ENCODE measurements around the gene TRIP13. TPM values are rescaled to one million over a fixed set of nuclear protein-coding genes. Genes with fewer than 3 reads are reported as not detected.

Gene TRIP13
- total RNA-seq, 4 donors from 2014 or later: 1.2 to 8.3 (median 3.5) TPM

DNA sequence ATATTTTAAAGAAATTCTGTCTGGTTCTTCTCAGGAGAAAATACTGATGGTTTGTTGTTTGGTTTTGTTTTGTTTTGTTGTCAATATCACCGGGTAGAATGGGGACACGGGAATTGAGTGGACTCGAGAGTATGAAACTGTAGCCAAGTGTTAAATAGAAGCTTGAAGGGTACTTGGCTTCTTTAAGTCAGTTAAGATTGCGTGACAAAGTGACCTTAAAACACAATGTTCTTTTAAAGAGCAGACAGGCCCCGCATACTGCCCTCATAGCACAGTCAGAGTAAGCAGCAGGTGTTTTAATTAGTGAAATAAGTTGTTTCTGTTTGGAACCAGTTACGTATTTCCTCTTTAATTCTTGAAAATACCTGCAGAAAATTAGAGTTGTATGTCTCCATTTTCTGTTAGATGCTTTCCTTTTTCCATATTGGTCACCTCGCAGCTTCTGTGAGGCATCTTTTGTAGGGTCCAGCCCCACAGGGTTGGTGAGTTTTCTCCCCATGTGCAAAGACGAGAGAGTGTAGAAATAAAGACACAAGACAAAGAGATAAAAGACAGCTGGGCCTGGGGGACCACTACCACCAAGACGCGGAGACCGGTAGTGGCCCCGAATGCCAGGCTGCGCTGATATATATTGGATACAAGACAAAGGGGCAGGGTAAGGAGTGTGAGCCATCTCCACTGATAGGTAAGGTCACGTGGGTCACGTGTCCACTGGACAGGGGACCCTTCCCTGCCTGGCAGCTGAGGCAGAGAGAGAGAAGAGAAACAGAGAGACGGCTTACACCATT lies 9.6 kb downstream of the TRIP13 start:
- H3K36me3 ChIP-seq: no peaks in the 10 kb centered on the region
- no peak for DNase-seq
- no peaks in the 10 kb centered on the region for H3K4me1 ChIP-seq
- H3K27ac ChIP-seq: no peak overlapping the region
- H3K4me3 ChIP-seq: no peak overlapping the region
- TF ChIP-seq, protein P1, sequence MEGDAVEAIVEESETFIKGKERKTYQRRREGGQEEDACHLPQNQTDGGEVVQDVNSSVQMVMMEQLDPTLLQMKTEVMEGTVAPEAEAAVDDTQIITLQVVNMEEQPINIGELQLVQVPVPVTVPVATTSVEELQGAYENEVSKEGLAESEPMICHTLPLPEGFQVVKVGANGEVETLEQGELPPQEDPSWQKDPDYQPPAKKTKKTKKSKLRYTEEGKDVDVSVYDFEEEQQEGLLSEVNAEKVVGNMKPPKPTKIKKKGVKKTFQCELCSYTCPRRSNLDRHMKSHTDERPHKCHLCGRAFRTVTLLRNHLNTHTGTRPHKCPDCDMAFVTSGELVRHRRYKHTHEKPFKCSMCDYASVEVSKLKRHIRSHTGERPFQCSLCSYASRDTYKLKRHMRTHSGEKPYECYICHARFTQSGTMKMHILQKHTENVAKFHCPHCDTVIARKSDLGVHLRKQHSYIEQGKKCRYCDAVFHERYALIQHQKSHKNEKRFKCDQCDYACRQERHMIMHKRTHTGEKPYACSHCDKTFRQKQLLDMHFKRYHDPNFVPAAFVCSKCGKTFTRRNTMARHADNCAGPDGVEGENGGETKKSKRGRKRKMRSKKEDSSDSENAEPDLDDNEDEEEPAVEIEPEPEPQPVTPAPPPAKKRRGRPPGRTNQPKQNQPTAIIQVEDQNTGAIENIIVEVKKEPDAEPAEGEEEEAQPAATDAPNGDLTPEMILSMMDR (IDR thresholded peaks at IDR 0.05): no peak
- no peak for TF ChIP-seq POLR2A (IDR thresholded peaks at IDR 0.05)
- no peaks in the 10 kb centered on the region for H3K9me3 ChIP-seq
- H3K27me3 ChIP-seq: no peaks in the 10 kb centered on the region

DNA sequence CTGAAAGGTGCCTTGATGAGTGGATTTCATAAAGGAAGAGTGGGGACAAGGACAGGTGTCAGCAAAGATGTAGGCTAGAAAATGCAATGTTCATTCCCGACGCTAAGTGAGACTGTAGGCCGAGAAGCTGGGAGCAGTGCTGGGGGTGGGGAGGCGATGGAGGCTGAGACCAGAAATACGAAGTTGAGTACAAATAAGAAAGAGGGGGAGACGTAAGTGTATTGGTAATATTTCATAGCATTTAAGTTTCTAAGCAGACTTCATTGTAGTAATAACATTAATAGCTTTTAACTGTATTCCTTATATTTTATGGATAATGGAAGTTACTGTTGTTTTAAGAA lies 11.0 kb downstream of the TRIP13 start:
- no peak overlapping the region for H3K27ac ChIP-seq
- no peak for DNase-seq
- no peaks in the 10 kb centered on the region for H3K36me3 ChIP-seq
- H3K27me3 ChIP-seq: no peaks in the 10 kb centered on the region
- TF ChIP-seq, protein P1 (IDR thresholded peaks at IDR 0.05): no peak
- no peak for TF ChIP-seq POLR2A (IDR thresholded peaks at IDR 0.05)
- H3K9me3 ChIP-seq: no peaks in the 10 kb centered on the region
- H3K4me3 ChIP-seq: no peak overlapping the region
- H3K4me1 ChIP-seq: no peaks in the 10 kb centered on the region

DNA sequence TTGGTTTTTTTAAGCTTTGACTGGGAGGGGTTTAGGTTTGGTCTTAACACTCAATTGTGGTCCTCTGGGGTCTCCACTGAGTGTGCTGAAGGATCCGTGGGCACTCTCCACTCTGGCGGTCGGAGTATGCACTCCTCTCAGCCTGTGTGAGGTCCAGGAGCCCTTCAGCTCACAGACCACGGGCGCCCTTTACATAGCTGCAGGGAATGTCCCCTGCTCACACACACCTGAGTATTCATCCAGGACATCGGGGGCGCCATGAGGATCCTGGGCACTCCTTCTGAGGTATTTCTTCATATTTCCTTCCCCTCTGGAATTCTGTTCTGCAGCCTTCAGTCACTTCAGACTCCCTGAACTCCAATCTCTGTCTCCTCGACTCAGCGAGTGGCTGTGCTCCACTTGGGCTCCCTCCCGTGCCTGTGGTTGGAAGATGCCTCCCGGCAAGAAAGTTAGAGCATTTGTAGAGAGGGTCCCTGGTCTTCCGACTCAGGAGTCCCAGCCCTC lies 12.5 kb downstream of the TRIP13 start:
- Histone ChIP-seq H3K27me3 (no peaks in the 10 kb centered on the region), H3K36me3 (no peaks in the 10 kb centered on the region), H3K27ac (no peak overlapping the region), H3K9me3 (no peaks in the 10 kb centered on the region), H3K4me1 (no peaks in the 10 kb centered on the region), H3K4me3 (no peak overlapping the region)
- TF ChIP-seq, protein P1 (IDR thresholded peaks at IDR 0.05): no peak
- no peak for TF ChIP-seq POLR2A (IDR thresholded peaks at IDR 0.05)
- no peak for DNase-seq

DNA sequence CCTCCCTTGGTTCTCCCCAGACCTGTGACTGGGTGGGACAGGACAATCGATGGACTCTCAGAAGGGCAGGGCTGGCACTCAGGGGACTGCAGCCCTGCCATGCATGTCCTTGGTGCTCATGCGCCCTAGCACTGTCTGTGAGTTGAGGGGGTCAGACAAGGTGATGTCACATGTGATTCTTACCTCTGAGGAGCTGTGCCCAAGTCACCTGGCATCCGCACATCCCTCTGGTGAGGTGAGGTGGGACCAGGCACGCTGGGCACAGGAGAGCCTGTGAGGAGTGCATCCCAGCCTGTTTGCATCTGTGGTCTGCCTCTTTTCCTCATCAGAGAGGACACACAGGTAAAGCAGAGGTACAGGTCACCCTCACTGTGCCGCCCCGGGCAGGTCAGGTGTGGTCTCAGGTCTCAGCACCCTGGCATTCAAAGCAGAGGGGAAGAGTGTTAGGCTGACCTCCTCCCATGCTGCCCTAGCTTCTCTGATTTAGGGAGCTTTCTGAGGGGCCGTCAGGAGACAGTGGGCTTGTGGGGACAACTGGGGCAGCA lies 14.8 kb downstream of the TRIP13 start:
- no peaks in the 10 kb centered on the region for H3K9me3 ChIP-seq
- H3K36me3 ChIP-seq: no peaks in the 10 kb centered on the region
- DNase-seq: no peak
- H3K4me1 ChIP-seq: no peaks in the 10 kb centered on the region
- H3K27ac ChIP-seq: no peak overlapping the region
- H3K27me3 ChIP-seq: no peaks in the 10 kb centered on the region
- no peak for TF ChIP-seq POLR2A (IDR thresholded peaks at IDR 0.05)
- TF ChIP-seq, protein P1 (IDR thresholded peaks at IDR 0.05): no peak
- H3K4me3 ChIP-seq: no peak overlapping the region

DNA sequence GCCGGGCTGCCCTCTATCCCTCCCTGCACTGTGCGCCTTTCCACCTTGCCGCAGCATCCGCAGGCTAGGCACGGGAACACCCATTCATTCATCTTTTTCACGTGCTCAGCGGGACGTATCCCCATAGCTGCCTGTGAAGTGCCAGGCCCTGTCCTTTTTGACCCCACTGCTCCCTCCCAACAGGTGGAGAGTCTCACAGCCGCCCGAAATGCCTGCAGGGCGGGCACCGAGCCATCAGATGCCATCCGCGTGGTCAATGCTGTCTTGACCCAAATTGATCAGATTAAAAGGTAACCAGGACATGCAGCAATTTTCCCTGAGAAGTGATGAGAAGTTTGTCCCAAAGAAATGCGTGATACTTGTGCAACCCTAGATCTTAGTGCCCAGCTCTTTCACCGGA lies 15.5 kb downstream of the TRIP13 start:
- no peaks in the 10 kb centered on the region for H3K4me1 ChIP-seq
- no peak overlapping the region for H3K27ac ChIP-seq
- no peak overlapping the region for H3K4me3 ChIP-seq
- H3K9me3 ChIP-seq: no peaks in the 10 kb centered on the region
- H3K36me3 ChIP-seq: no peaks in the 10 kb centered on the region
- DNase-seq: peak in 1 of 3 donors; percentile 31
- H3K27me3 ChIP-seq: no peaks in the 10 kb centered on the region
- TF ChIP-seq, protein P1 (IDR thresholded peaks at IDR 0.05): no peak
- TF ChIP-seq POLR2A (IDR thresholded peaks at IDR 0.05): no peak

Data from Peyer's patch (tissue), 4 donors.